NCI-H2196 (cell line): ENCODE results near the gene WIZ.

Experiments used
- DNase-seq: peaks from one replicate; lab custom pipeline; 2025; ENCODE audit not compliant: unreplicated experiment; lab: John Stamatoyannopoulos, UW

Gene WIZ

GRCh38 chr19:15430526-15431120 lies 19.1 kb downstream of the WIZ start:
- no peak for DNase-seq

GRCh38 chr19:15429825-15430467 lies 19.8 kb downstream of the WIZ start:
- DNase-seq, result no peak

- DNase-seq, result no peak
These were observed 20.6 kb downstream of the WIZ start for GRCh38 chr19:15428956-15429824.

DNA sequence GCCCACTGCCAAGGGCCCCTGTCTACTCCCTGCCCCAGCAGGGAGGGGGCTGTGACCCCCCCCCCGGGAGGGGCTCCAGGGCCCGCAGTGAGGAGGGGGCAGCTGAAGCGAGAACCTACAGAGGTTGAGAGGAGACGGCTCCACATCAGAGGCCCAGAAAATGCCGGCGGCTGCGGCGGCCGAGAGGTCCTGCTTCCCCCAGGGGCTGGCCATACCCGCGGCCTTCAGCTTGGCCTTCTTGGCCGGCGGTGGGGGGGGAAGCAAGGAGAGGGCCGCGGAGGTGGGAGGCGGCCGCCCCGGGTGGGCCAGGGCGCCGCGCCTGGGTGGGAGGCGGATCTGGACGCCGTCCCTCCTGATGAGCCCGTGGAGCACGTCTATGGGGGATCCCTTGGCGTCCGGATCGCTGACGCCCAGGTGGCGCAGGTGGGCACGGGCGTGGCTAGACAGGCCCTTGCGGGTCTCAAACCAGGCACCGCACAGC lies 21.7 kb downstream of the WIZ start:
- no peak for DNase-seq

DNA sequence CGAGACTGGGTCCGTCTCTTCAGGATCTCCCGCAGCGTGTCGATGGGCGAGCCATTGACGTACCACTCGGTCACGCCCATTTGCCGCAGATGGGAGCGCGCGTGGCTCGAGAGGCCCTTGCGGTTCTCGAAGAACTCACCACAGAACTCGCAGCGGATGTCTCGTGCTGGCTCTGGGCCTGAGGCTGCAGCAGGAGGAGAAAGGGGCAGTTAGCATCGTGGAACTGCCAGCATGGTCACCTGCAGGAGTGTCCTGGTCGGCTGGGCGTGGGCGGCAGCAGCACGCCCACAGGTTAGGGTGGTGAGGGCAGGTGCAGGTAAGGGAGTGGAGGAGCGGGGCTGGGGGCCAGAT lies 22.4 kb downstream of the WIZ start:
- DNase-seq, result no peak

DNA sequence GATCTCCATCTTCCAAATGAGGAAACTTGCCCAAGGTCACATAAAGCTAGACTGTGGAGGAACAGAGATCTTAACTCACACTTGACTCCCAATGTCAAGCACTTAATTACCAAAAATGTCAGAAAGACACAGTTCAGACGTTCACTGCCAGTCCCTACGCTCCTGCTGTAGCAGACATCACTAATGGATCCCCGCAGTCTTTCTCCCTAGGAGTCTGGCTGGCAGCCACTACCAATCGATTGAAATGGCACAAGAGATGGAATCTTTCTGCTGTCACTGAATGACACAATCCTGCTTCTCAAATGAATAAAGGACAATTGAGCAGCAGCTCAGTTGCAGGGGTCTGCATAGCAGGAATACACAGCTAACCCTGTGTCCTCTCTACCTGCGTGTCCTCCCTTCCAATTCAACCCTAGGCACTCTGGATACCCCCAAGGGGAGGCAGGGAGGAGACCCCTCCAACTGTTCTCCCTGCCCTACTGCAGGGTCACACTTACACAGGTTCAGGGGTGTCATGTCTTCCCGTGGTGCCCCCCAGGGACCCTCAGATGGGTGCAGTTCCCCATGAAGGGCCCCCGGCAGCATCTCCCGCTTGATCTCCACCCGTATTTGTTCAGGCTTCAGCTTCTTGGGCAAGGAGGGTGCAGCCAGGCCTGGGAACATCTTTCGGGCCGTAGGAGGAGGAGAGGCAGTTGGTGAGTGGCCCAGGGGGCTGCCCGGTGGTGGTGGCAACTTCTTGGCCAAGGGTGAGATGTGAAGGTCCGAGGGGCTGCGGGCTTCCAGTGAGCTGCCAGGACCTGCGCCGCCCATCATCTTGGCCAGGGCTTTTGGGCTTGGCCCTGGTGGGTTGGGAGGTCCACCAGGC lies 23.0 kb downstream of the WIZ start:
- DNase-seq, result peak; percentile 23

DNA sequence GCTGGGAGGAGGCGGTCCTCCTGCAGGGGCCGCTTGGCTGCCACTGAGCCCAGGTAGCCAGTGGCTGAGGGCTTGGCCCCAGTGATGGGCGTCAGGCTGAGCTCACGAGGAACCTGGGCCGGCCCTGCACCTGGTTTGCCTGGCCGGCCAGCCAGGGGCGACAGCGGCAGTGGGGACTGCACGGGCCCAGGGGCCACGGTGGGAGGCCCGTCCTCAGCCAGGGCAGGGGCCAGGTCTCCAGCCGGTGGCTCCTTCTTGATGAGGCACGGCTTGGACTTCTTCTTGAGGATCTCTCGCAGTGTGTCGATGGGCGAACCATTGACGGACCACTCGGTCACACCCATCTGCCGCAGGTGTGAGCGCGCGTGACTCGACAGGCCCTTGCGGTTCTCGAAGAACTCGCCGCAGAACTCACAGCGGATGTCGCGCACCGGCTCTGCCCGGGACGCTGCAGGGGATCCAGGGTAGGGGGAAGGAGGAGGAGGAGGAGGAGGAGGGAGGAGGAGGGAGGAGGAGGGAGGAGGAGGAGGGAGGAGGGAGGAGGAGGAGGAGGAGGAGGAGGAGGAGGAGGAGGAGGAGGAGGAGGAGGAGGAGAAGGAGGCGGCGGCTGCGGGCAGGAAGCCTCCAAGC lies 24.3 kb downstream of the WIZ start:
- no peak for DNase-seq

GRCh38 chr19:15424692-15425272 lies 25.0 kb downstream of the WIZ start:
- no peak for DNase-seq

DNA sequence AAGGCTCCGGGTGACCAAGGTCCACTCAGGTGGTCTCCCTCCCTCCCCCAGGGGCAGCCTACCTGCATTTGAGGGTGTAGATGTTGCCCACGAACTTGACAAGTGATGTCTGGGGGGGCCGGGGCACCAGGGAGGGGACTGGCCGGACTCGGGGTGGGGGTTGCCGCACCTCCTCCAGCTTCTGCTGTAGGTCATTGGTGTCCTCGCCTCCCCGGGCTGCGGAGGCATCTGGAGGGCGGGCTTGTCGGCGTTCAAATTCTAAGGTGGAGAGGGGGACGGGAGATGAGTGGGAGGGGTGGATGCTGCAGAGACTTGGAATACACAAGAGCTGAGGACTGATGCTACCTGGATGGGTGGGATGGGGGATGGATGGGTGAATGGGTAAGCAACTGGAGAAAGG lies 25.6 kb downstream of the WIZ start:
- DNase-seq, result no peak

DNA sequence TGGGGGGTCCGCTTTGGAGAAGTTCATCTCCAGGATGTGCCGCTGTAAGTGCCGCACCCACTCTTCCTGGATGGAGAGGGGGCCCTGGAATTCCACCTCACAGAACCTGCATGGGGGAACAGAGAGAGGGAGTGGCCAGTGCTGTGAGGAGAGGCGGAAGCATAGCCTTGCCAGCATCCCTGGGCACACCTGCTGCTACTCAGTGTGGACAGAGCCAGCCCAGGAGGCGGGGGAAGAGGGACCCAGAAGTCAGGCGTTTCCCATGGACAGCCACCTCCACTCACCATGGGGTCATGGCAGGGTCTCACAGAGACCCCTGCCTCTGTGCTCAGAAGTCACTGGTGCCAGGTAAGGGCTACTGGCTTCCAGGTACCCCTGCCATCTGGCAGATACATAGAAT lies 26.6 kb downstream of the WIZ start:
- DNase-seq, result no peak

- DNase-seq, result no peak
These were observed 27.3 kb downstream of the WIZ start for GRCh38 chr19:15422296-15423075.

GRCh38 chr19:15421721-15422260 lies 28.0 kb downstream of the WIZ start:
- DNase-seq, result peak; percentile 84

DNA sequence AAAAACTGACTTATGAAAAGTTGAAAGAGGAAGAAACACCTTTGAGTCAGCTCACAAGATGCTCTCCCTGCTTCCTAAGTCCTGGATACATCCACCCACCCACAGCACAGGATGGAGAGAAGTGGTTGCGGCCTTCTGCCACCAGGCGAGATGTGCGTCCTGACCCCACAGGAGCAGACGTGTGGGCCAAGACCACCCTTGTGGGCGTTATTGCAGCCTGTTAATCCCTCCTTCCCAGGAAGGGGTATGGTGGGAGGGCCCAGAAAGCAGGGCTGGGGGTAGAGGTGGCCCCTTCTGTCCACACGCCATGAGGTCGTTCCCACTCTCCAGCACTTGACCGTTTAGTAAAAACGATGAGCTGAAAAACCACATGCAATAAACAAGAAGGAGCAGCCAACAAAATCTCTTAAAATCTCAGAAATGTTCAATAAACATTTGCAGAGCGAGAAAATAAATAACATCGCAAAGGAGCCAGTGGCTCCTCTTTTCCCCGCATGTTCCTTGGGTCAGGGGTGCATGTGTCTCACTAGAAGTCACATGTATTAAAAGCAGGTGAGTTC lies 28.5 kb downstream of the WIZ start:
- no peak for DNase-seq

GRCh38 chr19:15419413-15420025 lies 30.2 kb downstream of the WIZ start:
- no peak for DNase-seq

GRCh38 chr19:15418579-15419412 lies 31.0 kb downstream of the WIZ start, which contains the start of gene AKAP8L:
Gene AKAP8L (minus strand): TSS chr19:15418988. CDS start chr19:15418923, 65 bp downstream.
- peak; percentile 99 for DNase-seq

- no peak for DNase-seq
These were observed 31.6 kb downstream of the WIZ start for GRCh38 chr19:15418231-15418578.

DNA sequence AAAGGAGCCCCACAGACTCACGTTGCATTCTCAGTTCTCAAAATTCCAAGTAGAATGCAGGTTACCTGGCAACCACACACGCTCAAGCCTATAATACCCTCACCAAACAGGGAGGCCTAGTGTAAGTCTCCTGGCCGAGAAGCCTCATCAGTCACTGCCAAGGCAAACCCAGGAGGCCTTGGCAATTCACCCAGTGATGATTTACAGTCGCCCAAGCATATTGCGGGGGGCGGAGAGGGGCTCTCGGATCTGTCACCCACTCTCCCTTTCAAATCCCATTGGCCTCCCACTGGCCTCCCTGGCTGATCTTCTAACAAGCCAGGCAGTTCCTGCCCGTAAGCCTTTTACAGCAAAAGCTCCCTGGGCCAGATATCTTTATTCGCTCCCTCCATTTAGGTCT lies 32.1 kb downstream of the WIZ start:
- no peak for DNase-seq

DNA sequence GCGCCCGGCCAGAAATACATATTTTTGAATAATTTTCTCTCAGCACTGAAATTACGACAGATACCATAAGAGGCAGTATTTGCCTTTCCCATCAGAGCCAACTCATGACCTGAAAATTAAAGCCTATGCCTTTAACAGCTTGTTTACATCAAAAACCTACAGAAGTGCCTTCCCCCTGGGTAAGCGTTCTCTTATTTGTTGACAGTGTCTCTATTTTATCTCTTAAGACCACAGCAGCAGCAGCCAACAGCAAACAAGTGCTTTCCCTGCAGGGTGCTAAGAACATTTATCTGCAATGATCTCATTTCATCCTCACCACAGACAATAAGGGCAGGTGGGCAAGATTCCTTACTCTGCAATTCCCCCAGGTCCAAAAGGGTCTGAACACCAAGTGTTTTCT lies 36.9 kb downstream of the WIZ start:
- no peak for DNase-seq
